HG03571 (cell line): ENCODE measurements around the gene TRIP13.
"Not testable (repeated sequence)": the region's sequence is repeated elsewhere in the genome, so short reads cannot be mapped to it uniquely, and the experiment has no call there.

Experiments used
- ATAC-seq: cut with Tn5 transposase; IDR thresholded peaks from one replicate; pipeline ENCODE4 v1.9.1; 2021; ENCODE audit not compliant: unreplicated experiment

TRIP13 gene

DNA sequence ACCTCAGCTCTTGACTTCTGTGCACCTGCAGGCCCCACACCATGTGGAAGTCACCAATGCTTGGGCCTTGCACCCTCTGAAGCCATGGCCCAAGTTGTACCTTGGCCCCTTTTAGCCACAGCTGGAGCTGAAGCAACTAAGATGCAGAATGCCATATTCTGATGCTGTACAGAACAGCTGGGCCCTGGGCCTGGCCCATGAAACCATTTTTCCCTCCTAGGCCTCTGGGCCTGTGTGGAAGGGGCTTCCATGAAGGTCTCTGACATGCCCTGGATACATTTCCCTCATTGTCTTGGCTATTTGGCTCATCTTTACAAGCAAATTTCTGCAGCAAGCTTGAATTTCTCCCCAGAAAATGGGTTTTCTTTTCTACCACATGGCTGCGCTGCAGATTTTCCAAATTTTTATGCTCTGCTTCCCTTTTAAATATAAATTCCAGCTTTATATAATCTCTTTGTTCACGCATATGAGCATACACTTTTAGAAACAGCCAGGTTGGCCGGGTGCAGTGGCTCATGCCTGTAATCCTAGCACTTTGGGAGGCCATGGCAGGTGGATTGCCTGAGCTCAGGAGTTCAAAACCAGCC, 41.8 kb downstream of the TRIP13 start:
- ATAC-seq = not testable (repeated sequence)

DNA sequence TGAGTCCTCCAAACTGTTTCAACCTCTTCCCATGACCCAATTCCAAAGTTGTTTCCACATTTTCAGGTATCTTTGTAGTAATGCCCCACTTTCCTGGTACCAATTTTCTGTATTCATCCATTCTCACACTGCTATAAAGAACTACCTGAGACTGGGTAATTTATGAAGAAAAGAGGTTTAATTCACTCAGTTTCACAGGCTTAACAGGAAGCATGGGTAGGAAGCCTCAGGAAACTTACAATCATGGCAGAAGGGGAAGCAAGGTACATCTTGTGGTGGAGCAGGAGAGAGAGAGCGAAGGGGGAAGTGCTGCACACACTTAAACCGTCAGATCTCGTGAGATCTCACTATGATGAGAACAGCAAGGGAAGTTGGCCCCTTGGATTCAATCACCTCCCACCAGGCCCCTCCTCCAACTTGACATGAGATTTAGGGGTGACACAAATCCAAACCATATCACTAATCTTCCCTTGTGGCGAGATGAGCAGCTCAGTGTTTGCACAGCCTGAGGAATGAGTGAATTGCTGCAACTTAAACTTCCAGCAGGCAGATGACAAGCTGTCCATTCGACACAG, 42.9 kb downstream of the TRIP13 start:
- no peak for ATAC-seq

DNA sequence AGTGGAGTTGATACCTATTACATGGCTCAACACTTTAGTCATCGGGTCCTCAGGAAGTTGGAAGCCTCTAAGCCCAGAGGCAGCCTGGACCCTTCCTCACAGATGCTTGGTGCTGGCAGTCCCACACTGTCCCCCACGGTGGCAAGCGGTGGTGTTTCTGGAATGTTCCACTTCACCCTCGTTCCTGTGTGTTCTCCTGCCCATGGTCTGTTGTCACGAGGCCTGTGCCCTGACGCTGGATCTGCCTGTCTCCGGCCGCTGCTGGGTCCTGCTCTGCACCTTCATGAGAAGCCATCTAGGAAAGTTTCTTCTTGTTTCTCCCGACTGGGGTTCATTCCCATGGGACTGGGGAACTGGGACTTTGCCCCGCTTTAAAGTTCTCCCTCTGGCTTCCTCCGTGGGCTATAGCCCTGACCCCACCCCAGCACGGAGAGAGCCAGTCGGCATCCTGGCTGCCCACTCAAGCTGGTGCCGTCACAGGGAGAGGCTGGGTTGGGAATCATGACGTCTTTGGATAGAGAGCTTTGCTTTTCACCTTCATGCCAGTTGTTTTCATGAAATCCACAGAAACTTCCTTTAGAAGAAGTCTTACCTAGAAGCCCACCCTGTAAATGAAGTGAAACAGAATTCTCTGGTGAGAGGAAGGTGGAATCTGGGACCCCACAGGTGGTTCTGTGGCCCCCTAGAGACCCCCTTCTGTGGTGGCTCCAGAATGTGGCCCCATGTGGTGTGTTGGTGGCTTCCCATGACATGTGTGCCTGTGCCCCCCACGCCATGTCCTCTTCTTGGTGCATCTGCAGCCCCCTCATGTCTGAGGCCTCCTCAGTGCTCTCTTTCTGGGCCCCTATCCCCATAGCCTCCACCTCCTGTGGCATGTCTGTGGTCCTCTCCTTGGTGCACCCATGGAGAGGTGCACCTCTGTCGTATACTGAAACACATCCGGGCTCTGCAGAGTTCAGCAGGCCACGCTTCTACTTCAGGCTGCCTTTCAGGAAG, 43.8 kb downstream of the TRIP13 start:
- ATAC-seq = no peak

DNA sequence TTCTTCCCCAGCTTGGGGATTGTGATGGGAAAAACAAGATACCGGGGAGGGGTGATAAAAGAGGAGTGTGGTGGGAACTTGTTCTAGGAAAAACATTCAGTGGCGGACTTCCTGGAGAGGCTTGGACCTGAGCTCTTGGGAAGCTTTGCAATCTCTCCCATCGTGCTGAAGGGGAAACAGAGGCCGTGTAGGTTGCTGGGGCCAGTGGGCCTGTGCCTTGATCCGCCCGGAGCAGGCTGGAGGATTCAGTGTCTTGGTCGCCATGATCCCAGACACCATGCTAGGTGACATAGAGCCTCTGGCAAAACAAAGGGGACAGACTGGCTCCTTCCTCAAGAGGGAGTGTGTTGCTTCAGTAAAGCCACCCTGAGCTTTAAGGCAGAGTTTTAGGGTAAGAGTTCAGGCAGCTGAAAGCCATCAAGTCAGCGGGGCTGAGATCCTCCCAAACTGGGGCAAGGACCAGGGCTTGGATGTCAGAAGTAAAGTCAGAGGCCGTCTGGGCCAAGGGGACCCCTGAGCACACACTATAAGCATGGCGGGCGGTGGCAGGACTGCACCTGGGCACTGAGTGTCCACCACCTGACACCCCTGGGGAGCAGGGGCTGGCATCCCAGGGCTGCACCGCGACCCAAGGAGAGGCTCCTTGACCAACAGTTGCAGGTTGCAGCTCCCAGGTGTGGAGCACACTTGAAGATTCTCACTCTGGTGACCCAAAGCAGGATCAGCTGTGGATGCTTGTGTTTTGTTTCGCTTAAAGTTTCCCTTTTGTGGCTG, 44.7 kb downstream of the TRIP13 start:
- no peak for ATAC-seq

DNA sequence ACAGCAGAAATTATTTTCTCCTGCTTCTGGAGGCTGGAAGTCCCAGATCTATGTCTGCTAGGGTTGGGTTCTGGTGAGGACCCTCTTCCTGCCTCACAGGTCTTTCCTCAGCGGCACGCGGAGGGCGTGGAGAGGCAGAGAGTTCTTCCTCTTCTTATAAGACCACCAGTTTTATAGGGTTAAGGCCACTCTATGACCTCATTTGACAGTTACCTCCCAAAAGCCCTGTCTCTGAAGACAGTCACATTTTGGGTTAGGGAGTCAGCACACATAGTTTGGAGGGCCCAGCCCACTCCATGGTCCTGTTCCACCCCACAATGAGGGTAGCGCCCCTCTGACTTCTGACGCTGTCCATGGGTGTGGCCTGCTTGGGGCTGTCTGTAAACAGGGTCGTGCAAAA, 46.7 kb downstream of the TRIP13 start:
- ATAC-seq = no peak

DNA sequence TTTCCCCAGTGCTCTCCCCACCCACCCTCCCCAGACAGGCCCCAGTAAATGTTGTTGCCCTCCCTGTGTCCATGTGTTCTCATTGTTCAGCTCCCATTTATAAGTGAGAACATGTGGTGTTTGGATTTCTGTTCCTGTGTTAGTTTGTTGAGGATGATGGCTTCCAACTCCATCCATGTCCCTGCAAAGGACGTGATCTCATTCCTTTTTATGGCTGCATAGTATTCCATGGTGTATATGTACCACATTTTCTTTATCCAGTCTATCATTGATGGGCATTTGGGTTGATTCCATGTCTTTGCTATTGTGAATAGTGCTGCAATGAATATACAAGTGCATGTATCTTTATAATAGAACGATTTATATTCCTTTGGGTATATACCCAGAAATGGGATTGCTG, 48.1 kb downstream of the TRIP13 start:
- not testable (repeated sequence) for ATAC-seq

DNA sequence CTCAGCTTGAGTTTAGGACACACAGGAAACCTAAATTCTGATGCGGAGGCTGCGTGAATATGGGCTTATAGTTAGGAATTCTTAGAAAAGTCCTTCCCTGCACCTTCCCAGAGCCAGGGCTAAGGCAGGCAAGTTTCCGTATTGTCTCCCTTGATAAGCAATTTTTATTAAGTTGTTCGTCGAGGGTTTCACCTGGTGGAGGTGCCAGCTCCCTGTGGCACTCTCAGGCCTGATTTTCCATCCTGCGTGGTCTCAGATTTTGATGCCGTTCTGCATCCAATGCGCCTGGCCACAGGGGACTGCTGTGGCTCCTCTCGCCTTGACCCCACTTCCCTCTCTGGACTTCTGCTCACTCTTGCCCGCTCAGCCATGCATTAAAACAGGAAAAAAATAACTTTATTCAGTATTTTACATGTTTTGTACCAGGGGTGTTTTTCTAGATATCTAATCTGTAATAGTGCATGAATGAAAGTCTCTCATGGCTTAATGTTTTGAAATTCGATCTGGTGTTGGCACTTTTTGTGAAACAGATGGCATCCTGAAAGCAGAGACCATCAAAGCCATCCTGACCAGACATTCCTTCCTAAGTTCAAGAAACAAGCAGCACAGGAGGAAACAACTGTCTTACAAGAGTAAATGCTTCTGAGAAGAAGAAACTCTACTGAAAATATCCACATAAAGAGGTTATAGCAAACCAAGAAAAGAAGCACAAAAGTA, 50.7 kb downstream of the TRIP13 start:
- ATAC-seq = no peak

DNA sequence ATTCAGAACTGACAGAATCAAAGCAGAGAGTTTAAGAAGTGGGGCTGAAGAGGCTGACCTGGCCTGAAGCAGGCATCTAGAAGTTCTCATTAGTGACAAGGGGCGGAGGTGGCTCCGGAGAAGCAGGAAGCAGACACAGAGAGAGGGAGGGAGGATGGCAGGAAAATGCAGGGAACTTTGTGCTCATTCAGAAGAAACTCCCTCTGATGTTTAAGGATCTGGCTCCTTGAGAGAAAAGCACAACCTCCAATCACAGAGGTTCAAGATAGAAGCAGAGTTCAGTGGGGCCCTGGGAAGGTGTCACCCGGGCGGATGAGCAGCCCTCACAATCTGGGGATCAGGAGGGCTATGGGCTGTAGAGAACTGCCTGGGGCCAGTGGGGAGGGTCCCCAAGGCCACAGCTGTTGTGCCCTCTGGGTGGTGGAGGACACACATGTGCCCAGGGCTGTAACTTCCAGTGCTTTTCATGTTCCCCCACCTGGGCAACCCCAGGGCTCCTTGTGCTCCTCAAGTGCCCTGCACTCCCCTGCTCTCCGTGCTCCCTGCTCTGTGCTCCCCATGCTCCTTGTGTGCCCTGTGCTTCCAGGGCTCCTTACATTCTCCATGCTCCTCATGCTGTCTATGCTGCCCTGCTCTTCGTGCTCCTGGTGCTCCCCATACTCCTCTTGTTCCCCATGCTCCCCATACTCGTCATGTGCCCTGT, 51.4 kb downstream of the TRIP13 start:
- no peak for ATAC-seq

DNA sequence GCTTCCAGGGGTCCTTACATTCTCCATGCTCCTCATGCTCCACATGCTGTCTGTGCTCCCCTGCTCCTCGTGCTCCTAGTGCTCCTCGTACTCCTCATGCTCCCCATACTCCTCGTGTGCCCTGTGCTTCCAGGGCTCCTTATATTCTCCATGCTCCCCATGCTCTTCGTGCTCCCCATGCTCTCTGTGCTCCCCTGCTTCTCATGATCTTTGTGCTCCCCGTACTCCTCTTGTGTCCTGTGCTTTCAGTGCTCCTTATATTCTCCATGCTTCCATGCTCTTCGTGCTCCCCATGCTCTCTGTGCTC, 51.9 kb downstream of the TRIP13 start:
- no peak for ATAC-seq

DNA sequence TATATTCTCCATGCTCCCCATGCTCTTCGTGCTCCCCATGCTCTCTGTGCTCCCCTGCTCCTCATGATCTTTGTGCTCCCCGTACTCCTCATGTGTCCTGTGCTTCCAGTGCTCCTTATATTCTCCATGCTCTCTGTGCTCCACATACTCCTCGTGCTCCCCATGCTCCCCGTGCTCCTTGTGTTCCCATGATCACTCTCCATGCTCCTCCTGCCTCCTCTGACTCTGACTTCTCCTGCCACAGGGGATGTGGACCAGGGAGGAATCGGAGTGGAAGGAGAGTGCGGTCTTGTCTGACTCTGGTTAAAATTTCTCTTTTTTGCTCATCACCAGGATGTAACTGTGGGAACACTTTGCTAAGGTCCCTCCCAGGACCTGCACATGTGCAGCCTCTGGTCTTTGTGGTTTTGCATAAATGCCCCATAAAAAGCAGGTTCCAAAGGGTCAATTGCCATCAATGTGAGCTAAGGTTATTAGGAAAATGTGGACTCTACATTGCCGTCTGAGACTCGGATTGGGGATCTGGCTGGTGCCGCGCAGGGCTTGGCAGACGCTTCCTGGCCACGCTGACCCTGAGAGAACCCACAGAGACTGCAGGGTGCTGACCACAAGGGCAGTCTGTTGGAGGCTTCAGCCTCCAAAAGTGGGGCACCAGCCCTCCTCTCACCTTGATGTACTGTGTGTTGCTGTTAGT, 52.5 kb downstream of the TRIP13 start:
- no peak for ATAC-seq

DNA sequence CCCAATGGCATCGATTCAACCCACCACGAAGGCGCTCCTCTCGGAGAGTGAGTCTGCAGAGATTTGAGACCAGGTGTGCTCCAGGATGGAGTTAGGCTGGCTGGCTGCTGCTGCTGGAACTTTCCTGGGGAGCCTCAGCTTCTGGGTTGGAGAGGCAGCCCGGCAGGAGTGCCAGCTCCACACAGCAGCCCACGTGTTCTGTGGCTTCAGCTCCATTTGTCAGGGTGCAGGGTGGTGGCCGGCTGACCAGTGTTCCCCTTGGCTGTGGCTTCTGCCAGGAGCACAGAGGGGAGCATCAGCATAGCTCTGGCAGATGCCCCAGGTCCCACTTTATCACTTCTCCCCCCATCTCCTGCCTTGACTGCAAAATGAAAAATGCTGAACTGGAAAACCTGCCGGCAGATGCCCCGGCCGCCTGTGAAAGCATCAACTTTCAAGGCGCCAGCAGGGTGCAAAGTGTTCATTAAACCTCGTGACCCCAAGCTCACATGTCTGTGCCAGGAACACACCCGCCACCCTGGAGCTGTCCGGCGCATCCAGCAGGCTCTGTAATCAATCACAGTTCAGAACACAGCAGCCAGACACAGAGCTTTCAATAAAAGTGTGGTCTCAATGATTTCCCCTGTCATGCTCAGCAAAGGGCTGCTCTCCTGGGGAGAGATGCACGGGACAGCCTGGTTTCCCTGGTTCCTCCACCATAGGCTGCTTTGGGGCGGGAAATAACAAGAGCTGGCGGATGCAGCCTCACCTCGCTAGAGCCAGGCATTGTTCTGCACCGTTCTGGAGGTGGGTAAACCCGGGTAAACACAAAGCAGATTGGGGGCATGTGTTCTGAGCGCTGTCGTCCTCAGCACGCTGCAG, 53.2 kb downstream of the TRIP13 start:
- ATAC-seq = no peak

DNA sequence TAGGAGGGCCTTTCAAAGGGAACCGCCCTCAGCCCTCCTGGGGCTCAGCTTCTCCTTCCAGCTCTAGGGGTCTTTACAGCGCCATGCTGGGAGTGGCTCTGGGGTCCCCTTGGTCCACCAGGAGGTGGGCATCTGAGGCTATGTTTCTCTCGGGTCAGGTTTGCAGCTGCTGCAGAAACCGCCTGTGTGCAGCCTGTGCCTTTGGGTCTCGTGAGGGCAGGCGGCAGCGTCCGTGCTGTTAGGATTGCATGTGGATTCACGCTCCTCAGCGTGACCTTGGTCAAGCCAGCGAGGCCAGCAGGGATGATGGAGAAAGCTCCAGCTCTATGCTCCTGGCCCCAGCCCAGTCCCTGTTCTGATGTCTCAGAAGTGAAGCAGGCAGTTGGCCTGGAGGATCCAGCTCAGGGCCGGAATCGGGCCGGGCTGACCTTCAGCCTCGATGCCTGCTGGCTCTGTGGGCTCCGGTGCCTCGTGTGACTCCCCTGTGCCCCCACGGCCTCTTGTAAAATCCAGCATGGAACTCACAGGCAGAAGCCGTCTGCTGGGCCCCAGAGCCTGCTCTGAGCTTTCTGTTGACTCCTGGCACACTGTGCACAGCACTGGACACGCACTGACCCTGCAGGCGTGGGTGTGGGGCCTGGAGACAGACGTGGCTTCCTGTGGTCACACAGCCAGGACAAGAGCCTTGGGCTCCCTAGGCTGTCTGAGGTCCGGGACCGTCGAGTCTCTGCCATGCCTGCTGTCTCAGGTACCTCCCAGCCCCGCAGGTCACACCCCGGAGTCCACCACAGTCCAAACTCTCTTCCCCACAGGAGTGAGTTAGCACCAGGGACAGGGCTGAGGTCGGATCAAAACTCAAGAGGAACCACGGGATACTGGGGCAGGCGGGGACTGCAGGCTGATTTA, 54.3 kb downstream of the TRIP13 start:
- no peak for ATAC-seq

DNA sequence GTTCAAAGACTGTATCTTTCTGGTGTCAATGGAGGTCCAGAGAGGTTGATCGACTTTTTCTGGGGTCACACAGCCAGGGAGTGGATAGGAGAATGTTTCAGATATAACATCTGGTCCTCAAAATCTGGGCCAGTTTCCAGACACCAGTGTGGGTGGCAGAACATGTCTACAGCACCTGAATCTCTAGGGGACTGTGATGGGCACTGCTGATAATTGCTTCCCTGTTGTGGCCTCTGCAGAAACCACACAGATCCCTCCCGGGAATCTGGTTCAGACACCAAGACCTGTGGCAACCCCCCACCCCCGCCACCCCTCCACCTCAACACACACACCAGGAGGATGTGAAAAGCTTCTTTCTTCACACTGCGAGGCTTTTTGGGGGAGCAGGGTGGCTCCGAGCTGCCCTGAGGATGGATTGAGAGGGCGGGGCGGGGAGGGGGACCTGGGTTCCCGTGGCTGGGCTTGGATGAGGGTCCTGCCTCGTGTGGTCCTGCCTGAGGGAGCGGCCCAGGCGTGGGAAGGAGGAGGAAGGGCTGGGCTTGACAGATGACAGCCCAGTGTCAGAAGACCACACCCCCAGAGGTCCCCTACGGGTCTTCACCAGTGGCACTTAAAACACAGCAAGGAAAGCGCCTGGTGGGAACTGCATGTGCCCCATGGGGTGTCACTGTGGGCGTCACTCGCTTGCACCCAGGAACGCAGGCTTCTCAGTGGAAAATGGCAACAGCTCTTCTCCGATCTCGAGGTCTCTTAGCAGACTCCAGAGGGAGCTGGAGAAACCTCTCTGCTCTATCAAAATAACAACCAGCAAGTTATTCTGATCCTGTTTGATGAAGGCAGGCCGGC, 55.2 kb downstream of the TRIP13 start:
- no peak for ATAC-seq

DNA sequence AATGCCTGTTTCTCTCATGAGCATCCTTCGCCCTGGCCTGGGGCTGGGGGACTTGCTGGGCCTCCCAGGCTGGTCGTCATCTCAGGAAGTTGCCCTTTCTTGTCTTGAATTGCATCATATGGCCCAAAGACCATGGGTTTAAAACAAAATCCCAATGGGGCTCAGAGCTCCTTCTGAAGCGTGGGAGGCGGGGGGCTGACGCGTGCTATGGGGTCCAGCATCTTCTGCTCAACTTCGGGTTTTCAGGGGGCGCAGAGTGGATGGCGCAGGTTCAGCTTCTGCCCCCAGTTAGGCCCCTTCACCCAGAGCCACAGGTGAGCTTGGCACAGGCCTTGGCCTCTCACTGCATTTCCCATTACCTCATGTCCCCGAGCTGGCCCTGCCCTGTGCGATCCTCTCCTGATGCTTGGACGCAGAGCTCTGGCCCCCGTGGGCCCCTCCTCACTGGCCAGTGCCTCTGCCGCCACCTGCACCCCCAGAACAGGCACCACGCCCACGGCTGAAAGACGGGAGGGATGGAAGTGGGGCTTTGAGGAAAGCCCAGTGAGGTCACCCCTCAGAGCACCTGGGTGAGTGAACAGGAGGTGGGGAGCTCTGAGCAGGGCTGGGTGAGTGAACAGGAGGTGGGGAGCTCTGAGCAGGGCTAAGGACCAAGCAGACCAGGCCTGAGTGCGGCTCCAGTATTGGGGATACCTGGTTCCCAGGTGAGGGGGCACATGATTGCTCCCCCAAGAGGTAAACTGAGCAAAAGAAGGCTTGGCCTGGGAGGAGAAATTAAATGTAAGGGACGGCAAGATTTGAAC, 56.0 kb downstream of the TRIP13 start:
- no peak for ATAC-seq

DNA sequence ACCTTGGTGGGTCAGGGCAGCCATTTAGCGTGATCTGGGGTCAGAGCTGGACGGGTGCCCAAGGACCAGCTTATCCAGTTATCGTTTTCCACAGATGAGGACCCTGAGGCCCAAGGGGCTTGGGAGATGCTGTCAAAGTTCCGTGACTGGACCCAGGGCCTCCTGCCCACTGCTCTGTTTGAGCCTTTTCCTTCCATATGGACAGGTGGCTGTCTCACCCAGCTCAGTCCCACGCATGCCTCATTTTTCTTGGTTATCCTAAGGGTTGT, 56.5 kb downstream of the TRIP13 start:
- no peak for ATAC-seq
